ENCODE measurements around the gene DUS1L.
"Not testable (repeated sequence)": the region's sequence is repeated elsewhere in the genome, so short reads cannot be mapped to it uniquely, and the experiment has no call there.

Gene DUS1L

DNA sequence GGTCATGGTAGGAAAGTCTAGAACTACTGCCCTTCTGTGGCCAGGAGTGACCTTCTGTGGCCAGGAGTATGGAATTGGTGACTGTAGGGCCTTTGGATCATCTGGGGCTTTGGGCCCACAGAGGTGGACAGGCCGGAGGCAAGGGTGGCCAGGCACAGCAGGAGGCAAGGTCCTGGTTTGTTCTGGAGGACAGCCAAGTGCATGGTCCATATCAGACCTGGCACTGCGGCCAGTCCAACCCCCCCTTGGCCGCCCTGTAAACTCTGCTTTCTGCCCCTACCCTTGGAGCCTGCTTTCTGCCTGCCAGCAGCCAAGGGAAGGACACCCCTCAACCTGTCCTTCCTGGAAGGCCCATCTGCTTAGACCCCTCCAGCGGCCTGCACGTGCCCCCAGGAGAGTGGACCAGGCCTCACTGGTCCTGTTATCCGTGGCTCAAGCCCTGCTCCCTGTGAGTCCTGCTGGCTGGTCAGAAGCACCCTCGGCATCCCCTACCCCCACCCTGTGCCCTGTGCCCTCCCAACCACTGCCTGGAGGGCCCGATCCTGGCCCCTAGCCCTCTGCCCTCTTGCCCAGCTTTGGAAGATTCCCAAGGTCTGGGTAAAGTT lies 25.8 kb downstream of the DUS1L start:
- no peak for DNase-seq (ENCODE audit: low spot score)

DNA sequence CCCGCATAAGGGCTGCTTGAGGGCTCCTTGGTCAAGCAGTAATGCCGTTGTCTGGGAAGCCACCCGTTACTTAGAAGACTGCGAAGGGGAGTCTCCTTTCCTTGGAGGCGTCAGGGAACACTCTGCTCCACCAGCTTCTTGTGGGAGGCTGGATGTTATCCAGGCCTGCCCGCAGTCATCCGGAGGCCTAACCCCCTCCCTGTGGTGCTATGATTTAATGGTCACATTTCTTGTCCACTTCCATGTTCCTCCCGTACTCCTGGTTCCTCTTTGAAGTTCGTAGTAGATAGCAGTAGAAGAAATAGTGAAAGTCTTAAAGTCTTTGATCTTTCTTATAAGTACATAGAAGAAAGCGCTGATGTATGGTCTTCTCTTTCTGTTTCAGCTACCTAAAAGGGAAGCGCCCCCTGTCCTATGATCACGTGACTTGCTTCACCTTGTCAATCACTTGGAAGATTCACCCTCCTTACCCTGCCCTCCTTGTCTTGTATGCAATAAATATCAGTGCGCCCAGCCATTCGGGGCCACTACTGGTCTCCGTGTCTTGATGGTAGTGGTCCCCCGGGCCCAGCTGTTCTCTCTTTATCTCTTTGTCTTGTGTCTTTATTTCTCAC lies 26.7 kb downstream of the DUS1L start:
- DNase-seq (ENCODE audit: low spot score), result not testable (repeated sequence)

DNA sequence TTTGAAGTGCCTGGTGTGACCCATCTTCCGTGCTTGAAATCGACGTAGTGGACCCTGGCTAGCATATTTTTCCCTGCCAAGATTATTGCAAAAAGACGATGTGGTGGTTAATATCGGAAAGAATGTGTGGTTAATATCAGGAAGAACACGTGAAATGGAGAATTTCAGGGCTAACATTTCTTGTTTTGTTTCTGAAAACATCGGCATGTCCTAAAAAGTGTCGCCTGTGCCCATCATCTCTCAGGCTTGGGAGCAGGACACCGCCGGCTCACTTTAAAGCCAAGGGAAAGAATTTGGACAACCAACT lies 27.8 kb downstream of the DUS1L start:
- DNase-seq (ENCODE audit: low spot score), result no peak

DNA sequence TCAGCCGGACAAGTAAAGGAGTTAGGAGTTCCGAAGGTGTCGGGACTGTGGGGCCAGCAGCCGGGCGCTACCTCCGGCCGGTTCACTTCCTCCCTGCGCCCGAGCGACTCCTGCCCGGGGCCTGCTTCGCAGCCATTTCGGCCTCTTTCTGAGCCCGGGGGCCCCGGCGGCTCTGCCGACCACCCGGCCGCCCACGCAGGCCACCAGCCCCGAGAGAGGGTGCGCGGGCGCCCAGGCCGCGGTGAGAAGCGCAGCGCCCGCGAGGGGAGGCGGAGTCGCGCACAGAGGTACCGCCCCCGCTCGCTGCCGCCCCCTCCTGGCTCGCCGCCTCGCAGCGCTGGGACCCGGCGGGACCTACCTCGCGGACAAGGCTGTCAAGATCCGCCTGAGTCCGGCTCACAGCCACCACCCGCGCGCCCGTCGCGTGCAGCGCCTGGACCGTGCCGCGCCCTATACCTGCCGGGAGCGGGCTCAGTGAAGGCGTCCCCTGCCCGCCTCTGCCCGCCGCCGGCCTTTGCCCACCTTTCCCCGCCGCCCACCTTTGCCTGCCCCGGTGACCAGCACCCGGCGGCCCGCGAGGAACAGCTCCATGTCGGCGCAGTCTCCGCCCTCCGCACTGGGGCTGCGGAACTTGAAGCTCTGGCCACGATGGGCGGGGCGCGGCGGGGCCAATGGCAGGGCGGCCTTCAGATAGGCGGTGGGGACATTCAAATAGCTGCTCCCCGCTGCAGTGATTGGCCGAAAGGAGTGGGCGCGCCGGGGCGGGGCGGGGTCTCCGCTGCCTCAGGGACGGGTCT lies 28.3 kb downstream of the DUS1L start, which contains the start of gene DCXR:
DCXR (minus strand) TSS at position 606 of the 797 bp plus-strand sequence; CDS start at position 591, 15 bp downstream.
- DNase-seq (ENCODE audit: low spot score), result peak; percentile 96

DNA sequence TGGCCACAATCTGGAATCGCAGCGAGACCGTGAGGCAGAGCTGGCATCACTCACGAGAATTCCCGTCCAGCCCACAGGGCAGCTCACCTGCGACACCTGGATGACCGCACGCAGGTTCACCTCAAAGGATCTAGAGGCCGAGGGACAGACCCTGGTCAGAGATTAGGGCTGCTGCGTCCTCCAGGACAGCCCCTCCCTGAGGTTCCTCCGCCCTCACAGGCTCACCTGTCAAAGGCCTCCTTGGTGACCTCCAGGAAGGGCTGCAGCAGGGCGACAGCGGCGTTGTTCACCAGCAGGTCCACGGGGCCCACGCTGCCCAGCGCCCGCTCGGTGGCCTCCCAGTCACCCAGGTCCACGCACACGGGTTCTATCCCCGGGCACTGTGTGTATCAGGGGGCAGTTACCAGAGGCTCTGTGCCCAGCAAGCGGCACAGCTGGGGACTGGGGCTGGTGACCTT lies 28.9 kb downstream of the DUS1L start:
- DNase-seq (ENCODE audit: low spot score), result no peak

DNA sequence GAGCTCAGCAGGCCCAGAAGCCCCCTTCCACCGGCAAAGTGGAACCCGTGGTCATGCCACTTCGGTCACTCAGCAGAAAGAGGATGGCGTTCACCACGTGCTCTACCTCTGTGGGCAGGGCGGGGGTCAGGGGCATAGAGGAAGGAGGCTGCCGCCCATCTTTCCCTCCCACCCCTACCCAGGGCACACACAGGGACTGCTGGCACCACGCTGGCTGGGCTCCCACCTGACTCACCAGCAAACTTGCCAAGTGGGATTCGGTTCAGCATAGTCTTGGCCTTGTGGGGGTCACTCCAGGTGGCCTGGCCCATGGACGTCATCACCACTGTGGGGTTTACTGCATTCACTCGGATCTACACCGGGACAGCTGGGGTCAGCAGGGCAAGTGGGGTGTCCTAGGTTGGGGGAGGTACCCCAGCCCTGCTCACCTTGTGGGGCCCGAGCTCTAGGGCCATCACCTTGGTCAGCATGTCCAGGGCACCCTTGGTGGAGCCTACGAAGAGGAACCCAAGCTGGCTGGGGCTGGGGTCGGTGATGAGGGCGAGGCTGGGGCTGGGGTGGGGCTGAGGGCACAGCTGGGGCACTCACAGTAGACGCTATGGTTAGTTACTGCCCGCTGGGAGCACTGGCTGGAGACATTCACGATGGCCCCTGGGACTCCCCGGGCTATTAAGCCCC lies 29.5 kb downstream of the DUS1L start:
- no peak for DNase-seq (ENCODE audit: low spot score)

DNA sequence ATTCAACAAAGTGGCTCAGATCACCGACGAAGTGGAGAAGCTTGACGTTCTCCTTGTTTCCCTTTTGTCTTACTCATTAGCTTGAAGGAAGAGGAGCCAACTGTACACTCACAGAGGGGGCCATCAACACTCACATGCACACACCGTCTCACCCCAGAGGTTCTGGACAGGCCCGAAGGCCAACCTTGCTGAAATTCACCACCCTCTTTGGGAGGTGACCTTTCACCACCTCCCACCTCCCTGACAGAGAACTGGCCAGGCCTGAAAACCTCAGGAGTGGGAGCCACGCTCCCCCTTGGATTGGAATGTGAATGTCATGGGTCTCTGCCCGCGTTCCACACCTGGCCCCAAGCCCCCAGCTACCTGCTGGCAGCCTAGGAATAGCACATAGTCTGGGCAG lies 30.1 kb downstream of the DUS1L start:
- DNase-seq (ENCODE audit: low spot score), result no peak

DNA sequence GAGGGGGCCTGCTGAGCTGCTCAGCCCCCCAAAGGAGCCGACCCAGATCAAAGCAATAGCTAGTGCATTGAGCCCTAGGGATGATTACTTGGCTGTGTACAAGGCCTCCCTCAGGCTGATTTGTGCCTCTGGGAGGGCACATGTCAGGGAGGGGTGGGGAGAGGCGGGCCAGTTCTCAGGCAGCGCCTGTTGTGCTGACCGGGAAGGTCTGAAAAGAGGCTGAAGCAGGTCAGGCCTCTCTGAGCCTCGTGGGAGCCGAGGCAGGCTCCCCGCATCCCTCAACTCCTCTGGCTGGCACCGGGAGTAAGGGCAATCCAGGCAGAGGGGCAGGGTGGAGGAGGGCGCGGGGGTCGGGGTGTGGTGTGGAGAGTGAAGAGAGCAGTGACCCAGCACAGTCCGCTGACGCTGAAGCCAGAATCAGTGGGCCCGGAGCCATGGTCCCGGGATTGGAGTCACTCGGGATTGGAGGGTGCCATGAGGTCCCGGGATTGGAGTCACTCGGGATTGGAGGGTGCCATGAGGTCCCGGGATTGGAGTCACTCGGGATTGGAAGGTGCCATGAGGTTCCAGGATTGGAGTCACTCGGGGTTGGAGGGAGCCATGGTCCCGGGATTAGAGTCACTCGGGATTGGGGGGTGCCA lies 31.1 kb downstream of the DUS1L start:
- no peak for DNase-seq (ENCODE audit: low spot score)

DNA sequence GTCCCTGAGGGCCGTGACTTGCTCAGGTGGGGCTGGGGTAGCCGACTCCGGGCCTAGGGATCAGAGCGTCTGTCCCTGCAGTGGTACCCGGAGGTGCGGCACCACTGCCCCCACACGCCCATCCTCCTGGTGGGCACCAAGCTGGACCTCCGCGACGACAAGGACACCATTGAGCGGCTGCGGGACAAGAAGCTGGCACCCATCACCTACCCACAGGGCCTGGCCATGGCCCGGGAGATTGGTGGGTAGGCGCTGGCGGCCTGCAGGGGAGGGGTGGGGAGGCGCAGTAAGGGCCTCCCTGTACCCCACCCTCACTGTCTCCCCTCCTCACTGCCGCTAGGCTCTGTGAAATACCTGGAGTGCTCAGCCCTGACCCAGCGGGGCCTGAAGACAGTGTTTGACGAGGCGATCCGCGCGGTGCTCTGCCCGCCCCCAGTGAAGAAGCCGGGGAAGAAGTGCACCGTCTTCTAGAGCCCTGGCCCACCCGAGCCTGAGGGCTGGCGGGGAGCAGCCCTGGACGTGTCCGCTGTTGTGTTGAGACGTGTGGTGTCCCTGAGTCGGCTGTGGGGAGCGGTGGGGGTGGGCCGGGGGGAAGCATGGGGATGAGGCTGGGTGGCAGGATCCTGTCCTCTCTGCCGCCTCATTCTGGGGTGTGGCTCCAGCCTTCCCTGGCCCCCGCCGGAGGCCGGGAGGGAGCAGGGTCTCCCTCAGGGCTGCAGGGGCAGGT lies 32.1 kb downstream of the DUS1L start:
- no peak for DNase-seq (ENCODE audit: low spot score)

DNA sequence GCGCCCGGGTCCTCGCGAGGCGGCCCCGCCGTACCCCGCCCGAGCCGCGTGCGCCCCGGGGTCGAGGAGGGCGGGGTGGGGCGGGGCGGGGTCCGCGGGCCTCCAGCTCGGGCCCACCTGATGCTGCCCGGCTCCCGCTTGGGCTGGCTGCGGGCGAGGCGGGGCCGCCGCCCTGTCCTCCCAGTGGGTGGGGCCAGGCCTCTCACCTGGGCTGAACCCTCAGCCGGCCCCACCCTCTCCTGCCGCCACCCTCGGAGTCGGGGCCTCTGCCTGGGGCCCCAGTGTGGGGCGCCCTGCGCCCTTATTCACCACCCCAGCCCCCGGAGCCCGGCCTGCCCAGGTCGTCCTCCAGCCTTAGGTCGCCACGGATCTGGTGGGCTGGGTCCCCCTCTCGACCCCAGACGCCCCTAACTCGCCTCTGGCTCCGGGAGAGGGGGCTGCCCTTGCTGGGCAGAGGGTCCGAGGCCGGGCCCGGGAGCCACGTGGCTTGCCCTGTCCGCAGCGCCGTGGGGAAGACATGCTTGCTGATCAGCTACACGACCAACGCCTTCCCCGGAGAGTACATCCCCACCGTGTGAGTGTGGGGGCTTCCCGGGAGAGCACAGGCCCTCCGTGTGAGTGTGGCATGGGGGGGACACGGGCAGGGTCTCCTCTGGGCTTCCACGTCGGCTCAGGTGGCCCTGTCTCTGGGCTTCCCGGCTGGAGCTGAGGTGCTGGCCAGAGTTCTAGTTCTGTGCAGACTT lies 33.5 kb downstream of the DUS1L start:
- no peak for DNase-seq (ENCODE audit: low spot score)

DNA sequence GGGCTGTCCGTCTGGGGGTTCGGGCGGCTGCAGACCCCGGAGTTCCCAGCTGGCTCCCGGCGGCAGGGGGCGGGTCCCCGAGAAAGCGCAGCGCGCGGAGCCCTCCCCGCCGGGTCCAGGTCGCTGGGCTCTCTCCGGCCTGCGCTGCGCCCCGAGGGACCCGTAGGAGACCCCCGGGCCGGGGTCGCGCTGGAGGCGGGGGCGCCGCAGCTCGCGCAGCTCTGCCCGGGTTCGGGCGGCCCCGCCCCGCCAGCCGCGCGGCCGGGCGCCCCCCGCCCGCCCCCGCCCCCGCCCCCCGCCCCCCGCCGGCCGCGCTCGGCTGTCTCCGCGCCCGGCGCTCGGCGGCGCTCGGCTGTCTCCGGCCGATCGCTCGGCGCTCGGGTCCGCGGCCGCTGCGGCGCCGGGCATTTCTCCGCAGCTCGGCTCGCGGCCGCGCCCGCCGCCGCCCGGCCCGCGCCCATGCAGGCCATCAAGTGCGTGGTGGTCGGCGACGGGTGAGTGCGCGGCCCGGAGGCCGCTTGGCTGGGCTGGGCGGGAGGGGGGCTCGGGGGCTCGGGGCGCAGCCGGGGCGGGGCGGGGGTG lies 34.2 kb downstream of the DUS1L start, which contains the start of gene RAC3:
RAC3 (plus strand) TSS at position 376 of the 582 bp plus-strand sequence; CDS start at position 460, 84 bp downstream.
- DNase-seq (ENCODE audit: low spot score), result no peak

DNA sequence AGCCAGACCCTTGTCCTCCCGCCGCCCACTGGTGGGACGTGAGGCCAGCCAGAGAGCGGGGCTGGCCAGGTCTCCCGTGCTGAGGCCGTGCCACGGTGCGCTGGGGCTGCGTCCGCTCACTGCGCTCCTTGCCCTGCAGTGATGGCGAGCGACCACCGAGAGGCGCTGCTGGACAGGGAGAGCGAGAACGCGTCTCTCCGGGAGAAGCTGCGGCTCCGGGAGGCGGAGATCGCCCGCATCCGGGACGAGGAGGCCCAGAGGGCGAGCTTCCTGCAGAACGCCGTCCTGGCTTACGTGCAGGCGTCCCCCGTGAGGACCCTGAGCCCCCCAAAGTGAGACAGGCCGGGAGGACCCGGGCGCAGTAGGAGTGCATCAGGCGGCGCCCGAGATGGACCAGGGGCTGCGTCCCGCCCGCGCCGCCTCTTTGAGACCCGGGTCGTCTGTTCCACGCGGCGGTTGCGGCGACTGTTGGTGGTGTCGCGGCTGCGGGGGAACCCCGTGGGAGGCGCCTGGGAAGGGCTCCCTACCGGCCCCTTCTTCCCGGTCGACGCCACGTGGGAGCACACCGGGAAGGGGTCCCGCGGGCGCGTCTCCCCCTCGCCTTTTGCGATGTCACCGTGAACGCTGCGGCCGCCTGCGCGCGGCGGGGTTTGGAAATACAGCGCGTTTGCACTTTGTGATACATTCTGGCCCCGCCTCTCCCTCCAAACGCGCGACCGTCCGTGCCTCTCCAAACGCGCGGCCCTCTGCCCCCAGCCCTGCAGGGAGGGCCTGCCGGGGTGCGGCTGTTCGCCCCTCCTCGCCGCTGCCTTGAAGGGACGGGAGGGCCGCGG lies 34.9 kb downstream of the DUS1L start:
- DNase-seq (ENCODE audit: low spot score), result peak; percentile 90

DNA sequence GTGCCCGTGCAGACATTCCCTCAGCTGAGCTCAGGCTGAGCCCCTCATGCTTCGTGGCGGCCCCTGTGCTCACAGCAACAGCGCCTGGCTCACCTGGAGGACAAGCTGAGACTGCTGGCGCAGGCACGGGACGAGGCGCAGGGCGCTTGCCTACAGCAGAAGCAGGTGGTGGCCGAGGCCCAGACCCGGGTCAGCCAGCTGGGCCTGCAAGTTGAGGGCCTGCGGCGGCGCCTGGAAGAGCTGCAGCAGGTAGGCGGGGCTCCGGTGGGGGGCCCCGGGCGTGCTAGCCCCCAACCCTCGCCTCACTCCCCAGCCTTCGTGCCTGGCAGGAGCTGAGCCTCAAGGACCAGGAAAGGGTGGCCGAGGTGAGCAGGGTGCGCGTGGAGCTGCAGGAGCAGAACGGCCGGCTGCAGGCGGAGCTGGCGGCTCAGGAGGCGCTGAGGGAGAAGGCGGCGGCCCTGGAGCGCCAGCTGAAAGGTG lies 35.6 kb downstream of the DUS1L start:
- DNase-seq (ENCODE audit: low spot score), result no peak

DNA sequence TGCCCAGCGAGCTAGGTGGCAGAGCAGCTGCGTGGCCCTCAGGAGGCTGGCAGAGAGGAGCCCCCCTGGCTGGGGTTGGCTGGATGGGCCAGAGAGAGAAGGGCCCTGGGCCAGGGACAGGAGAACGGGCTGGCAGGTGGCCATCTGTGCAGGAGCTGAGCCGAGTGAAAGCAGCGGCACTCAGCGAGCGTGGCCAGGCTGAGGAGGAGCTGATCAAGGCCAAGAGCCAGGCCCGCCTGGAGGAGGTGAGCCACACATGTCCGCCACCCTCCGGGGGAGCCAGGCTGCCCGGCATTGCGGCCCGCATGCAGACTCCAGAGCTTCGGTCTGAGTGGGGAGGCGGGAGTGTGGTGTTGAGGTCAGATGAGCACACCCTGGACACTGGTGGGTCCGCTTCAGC lies 36.2 kb downstream of the DUS1L start:
- DNase-seq (ENCODE audit: low spot score), result no peak

DNA sequence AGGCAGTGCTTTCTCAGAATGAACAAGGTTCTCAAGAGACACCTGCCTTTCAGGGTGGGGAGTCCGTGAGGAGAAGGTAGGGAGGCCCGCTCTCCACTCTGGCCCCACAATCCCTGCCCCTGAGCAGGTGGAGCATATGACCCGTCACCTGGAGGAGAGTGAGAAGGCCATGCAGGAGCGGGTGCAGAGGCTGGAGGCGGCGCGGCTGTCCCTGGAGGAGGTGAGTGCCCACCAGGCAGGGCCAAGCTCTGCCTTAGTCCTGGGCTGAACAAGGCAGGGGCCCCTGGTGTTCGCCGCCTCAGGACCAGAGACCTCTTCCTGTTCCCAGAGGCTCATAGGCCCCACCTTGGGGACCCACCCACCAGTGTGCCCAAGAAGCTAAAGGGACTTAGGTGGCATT lies 36.6 kb downstream of the DUS1L start:
- no peak for DNase-seq (ENCODE audit: low spot score)

DNA sequence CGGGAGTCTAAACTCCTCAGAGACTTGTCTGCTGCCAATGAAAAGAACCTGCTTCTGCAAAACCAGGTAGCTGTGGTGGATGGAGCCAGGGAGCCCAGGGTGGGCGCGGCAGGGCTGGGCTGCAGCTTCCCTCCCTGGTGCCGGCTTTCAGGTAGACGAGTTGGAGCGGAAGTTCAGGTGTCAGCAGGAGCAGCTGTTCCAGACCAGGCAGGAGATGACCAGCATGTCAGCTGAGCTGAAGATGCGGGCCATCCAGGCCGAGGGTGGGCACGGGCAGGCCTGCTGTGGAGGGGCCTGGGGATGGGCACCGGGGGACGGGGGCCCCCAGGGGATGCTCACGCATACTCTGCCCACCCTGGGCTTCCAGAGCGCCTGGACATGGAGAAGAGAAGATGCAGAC lies 37.4 kb downstream of the DUS1L start:
- no peak for DNase-seq (ENCODE audit: low spot score)

DNA sequence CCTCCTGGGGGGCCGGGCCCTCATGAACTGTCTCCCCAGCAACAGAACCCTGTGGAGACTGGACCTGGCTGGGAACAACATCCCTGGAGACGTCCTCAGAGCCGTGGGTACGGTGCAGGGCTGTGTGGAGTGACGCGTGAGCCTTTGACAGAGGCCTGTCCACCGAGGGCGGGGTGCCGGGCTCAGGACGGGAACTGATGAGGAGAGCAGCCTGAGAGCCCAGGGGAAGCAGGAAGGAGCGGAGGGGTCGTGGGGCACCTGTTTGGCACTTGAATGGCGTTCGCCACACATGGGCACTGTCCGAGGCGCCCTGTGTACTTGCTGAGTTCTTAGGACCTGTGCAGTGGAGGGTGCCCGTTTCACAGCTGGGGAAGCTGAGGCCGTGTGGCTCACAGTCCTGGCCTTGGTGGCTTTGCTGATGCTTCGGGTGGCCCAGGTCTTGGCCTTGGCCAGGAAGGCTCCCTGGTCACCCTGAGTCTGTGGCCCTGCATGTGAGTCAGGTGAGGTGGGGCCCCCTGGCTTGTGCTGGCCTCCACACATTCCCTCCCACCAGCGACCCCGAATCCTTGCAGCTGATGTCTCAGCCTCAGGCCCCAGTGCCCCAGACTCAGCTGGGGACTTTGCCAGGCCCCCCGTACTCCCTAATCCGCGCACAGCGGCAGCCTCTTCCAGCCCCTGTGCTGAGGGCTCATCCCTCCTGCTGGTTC lies 40.0 kb downstream of the DUS1L start:
- DNase-seq (ENCODE audit: low spot score), result no peak

DNA sequence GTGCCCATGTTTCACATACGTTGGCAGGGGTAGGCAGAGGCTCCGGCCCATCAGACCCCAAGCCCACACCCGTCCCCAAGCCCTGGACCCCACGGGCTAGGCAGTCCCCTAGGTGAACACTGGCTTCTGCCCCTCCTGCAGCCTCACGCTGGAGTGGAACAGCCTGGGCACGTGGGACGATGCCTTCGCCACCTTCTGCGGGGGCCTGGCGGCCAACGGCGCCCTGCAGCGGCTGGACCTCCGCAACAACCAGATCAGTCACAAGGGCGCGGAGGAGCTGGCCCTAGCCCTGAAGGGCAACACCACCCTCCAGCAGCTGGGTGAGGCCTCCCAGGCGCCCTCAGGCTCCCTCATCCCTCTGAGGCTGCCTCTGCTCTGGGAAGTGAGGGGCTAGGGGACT lies 40.7 kb downstream of the DUS1L start:
- DNase-seq (ENCODE audit: low spot score), result no peak
